NT2/D1 (cell line): Measurements from ENCODE around the gene FAM13A.

Experiments
- DNase-seq: peaks from one replicate; pipeline ENCODE4 v3.0.0-alpha.2; 2011; ENCODE audit warnings: low read depth, low spot score
- H3K27me3 ChIP-seq: 2 replicates; pipeline ENCODE4 v1.6.0; 2011; ENCODE audit warnings: mild to moderate bottlenecking; ENCODE audit not compliant: insufficient read length, insufficient read depth
- H3K36me3 ChIP-seq: 2 replicates; pipeline ENCODE4 v1.6.1; 2011; ENCODE audit warnings: mild to moderate bottlenecking, low read length, mixed read lengths; ENCODE audit not compliant: insufficient read depth, insufficient read length
- H3K4me1 ChIP-seq: 2 replicates; pipeline ENCODE4 v1.5.1; 2011; ENCODE audit not compliant: insufficient read depth, insufficient read length
- H3K4me3 ChIP-seq: 2 replicates; pipeline ENCODE4 v1.5.1; 2011; ENCODE audit warnings: low read depth; ENCODE audit not compliant: insufficient read length
- H3K9ac ChIP-seq: 2 replicates; pipeline ENCODE4 v1.6.0; 2011; ENCODE audit warnings: low read depth; ENCODE audit not compliant: insufficient read length
- H3K9me3 ChIP-seq: 2 replicates; pipeline ENCODE4 v1.5.1; 2011; ENCODE audit warnings: mild to moderate bottlenecking, low read length; ENCODE audit not compliant: insufficient read depth
- SUZ12 ChIP-seq: IDR thresholded peaks from 2 replicates; pipeline ENCODE4 v1.6.1; 2011; ENCODE audit not compliant: insufficient read length, insufficient read depth; ENCODE audit errors: extremely low read depth
- YY1 ChIP-seq: IDR thresholded peaks from 2 replicates; pipeline ENCODE4 v1.6.1; 2011; ENCODE audit not compliant: insufficient read length, insufficient read depth
- ZNF274 ChIP-seq: IDR thresholded peaks from 2 replicates; pipeline ENCODE4 v1.6.1; 2011; ENCODE audit warnings: mild to moderate bottlenecking, low read depth, low read length

The FAM13A gene

DNA sequence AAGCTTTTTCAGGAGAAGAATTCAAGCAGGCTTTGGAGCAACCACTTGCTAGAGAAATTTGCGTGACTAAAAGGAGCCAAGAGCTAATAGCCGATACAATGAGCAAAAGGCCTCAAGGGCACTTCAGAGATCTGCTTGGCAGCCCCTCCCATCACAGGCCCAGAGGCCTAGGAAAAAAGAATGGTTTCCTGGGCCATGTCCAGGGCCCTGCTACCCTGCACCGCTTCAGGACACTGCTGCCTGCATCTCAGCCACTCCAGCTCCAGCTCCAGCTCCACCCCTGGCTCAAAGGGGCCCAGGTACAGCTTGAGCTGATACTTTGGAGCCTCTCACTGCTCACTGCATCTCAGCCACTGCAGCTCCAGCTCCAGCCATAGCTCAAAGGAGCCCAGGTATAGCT lies 98.9 kb downstream of the FAM13A start:
- Histone ChIP-seq H3K27me3 (no peaks in the 10 kb centered on the region), H3K4me1 (peaks cover 2% of the 10 kb centered on the region), H3K4me3 (no peak overlapping the region), H3K36me3 (no peaks in the 10 kb centered on the region), H3K9ac (no peak overlapping the region), H3K9me3 (peaks cover 20% of the 10 kb centered on the region; the same call in 1 of the 2 replicates)
- peak; percentile 5 for DNase-seq
- no peak for TF ChIP-seq ZNF274
- TF ChIP-seq YY1 = no peak
- no peak for TF ChIP-seq SUZ12

DNA sequence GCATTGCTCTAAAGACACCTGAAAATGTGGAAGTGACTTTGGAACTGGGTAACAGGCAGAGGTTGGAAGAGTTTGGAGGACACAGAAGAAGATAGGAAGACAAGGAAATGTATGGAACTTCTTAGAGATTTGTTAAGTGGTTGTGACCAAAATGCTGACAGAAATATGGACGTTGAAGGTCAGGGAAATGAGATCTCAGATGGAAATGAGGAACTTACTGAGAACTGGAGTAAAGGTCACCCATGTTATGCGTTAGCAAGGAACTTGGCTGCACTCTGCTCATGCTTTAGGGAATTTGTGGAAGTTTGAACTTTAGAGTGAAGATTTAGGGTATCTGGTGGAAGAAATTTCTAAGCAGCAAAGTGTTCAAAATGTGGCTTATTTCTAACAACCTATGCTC lies 99.4 kb downstream of the FAM13A start:
- Histone ChIP-seq H3K36me3 (no peaks in the 10 kb centered on the region), H3K27me3 (no peaks in the 10 kb centered on the region), H3K9me3 (peaks cover 20% of the 10 kb centered on the region; the same call in 1 of the 2 replicates), H3K4me3 (no peak overlapping the region), H3K4me1 (peaks cover 2% of the 10 kb centered on the region), H3K9ac (no peak overlapping the region)
- DNase-seq = no peak
- TF ChIP-seq ZNF274 (no peak), SUZ12 (no peak), YY1 (no peak)

DNA sequence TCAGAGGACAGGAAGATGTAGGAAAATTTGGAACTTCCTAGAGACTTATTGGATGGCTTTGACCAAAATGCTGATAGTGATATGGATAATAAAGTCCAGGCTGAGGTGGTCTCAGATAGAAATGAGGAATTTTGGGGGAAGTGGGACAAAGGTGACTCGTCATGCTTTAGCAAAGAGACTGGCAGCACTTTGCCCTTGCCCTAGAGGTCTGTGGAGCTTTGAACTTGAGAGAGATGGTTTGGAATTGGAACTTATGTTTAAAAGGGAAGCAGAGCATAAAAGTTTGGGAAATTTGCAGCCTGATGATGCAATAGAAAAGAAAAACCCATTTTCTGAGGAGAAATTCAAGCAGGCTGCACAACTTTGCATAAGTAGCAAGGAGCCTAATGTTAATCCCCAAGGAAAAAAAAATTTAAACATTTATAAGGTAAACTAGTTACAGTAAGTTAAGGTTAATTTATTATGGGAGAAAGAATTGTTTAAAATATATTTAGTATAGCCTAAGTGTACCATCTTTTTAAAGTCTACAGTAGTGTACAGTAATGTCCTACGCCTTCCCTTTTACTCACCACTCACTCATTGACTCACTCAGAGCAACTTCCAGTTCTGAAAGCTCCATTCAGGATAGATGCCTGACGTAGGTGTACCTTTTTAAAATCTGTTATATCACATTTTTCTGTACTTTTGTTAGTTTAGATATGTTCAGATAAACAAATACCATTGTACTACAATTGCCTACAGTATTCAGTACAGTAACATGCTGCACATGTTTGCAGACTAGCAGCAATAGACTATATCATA lies 101.2 kb downstream of the FAM13A start:
- TF ChIP-seq SUZ12 (no peak), ZNF274 (no peak), YY1 (no peak)
- no peak overlapping the region for H3K4me3 ChIP-seq
- no peaks in the 10 kb centered on the region for H3K27me3 ChIP-seq
- DNase-seq = no peak
- no peaks in the 10 kb centered on the region for H3K36me3 ChIP-seq
- peaks cover 20% of the 10 kb centered on the region; the same call in 1 of the 2 replicates for H3K9me3 ChIP-seq
- no peak overlapping the region for H3K9ac ChIP-seq
- peaks cover 2% of the 10 kb centered on the region for H3K4me1 ChIP-seq

DNA sequence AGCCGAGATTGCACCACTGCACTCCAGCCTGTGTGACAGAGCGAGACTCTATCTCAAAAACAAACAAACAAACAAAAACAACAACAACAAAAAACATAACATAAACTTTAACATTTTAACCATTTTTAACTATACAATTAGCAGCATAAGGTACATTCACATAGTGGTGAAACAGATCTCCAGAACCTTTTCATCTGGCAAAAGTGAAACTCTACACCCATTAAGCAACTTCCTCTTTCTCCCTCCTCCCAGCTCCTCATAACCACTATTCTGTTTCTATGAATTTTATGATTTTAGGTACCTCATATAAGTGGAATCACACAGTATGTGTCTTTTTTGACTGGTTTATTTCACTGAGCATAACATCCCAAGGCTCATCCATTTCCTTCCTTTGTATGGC lies 103.6 kb downstream of the FAM13A start:
- DNase-seq = no peak
- no peak for TF ChIP-seq SUZ12
- TF ChIP-seq YY1 = no peak
- no peak for TF ChIP-seq ZNF274

DNA sequence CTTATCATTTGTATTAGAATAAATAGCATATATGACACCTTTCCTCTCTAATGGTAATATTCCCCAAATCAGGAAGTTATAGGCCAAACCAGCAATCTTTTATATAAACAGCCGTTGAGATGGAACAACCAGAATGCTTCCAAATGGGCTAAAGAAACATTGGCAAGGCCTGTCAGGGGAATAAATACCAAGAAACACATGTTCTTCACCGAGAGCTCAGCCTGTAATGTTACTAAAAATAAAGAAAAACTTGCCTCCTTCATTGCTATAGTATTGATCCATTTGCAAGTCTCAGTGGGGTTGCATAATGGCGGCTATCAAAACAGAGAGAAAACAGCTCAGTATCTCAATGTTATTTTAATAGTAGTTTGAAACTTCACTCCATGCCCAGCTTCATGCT lies 104.9 kb downstream of the FAM13A start:
- no peak for TF ChIP-seq YY1
- TF ChIP-seq SUZ12 = no peak
- TF ChIP-seq ZNF274 = no peak

More for the DNA sequence above, 103.6 kb downstream of the FAM13A start:
- Histone ChIP-seq H3K4me3 (no peak overlapping the region), H3K27me3 (no peaks in the 10 kb centered on the region), H3K9me3 (peaks cover 3% of the 10 kb centered on the region; the same call in 1 of the 2 replicates), H3K9ac (no peak overlapping the region), H3K36me3 (no peaks in the 10 kb centered on the region), H3K4me1 (peaks cover 2% of the 10 kb centered on the region)

DNA sequence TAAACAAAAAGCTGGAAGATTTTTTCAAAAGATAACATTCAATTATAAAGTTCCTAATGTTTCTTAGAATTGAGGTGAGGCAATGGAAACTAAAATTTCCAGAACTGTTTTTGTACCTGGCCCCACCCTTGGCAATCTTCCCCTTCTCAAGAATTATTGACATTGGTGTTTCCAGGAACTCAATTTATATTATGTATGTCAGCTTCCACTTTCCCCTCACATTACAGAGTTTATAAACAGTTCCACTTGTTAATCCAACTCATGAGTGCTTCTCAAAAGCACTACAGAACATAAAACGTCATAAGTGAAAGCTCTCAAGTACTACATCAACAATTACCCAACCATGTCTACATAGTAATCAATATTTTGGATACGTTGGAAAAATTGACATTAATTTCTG lies 107.4 kb downstream of the FAM13A start:
- no peaks in the 10 kb centered on the region for H3K27me3 ChIP-seq
- no peaks in the 10 kb centered on the region for H3K4me1 ChIP-seq
- no peak overlapping the region for H3K9ac ChIP-seq
- peaks cover 8% of the 10 kb centered on the region; the same call in 1 of the 2 replicates for H3K9me3 ChIP-seq
- no peak overlapping the region for H3K4me3 ChIP-seq
- H3K36me3 ChIP-seq = no peaks in the 10 kb centered on the region
- no peak for TF ChIP-seq SUZ12
- TF ChIP-seq ZNF274 = no peak
- TF ChIP-seq YY1 = no peak
- no peak for DNase-seq

More for the DNA sequence above, 104.9 kb downstream of the FAM13A start:
- no peaks in the 10 kb centered on the region for H3K36me3 ChIP-seq
- DNase-seq = no peak
- no peaks in the 10 kb centered on the region for H3K9me3 ChIP-seq
- H3K4me3 ChIP-seq = no peak overlapping the region
- no peaks in the 10 kb centered on the region for H3K4me1 ChIP-seq
- H3K9ac ChIP-seq = no peak overlapping the region
- H3K27me3 ChIP-seq = no peaks in the 10 kb centered on the region

DNA sequence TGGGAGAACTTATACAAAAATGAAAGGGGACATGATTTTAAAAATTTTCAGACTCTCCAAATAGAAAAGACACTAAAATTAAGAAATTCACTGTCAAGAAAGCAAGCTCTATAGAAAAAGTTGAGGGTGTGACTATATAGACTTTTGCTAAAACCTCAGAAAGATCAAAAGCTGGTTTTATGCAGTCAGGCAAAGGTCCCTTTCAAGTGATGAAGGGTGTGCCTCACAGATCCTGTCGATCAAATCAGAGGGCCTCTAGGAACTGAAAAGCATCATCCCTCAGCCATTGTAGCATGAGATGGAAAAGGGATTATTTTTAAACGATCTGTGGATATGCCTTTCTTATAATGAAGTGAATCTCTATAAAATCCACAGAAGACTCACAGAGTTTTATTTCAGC lies 116.5 kb downstream of the FAM13A start:
- no peak overlapping the region for H3K4me3 ChIP-seq
- TF ChIP-seq ZNF274 (no peak), SUZ12 (no peak), YY1 (no peak)
- no peaks in the 10 kb centered on the region for H3K27me3 ChIP-seq
- no peak overlapping the region for H3K9ac ChIP-seq
- no peaks in the 10 kb centered on the region for H3K9me3 ChIP-seq
- DNase-seq = no peak
- no peaks in the 10 kb centered on the region for H3K4me1 ChIP-seq
- H3K36me3 ChIP-seq = no peaks in the 10 kb centered on the region
